ENCODE results near the gene WDFY4.

GRCh38 chr10:48940372-48940771, 255.7 kb downstream of the WDFY4 start:
- TF ChIP-seq CTCF (IDR thresholded peaks at IDR 0.05; ENCODE audit: insufficient read depth, low read length, poor library complexity, severe bottlenecking) (no peak), EZH2phosphoT487 (conservative IDR thresholded peaks at IDR 0.05; ENCODE audit: low read length) (no peak)
